ENCODE data around the gene BTBD18. TPM values are rescaled to one million over a fixed set of nuclear protein-coding genes. Genes with fewer than 3 reads are reported as not detected.

The BTBD18 gene
- total and polyA plus RNA-seq, 2 of the 13 experiments (the other 11 are each of a cell fraction or from before 2014, with no cell fraction given): not detected

GRCh38 chr11:57778318-57779037, 26.9 kb upstream of the BTBD18 start (continued):
- peak; percentile 32; the same call in 1 of the 2 replicates for TF ChIP-seq ZNF878 (CRISPR knock-in tag; IDR thresholded peaks at IDR 0.05)
- TF ChIP-seq THAP7 (CRISPR knock-in tag; IDR thresholded peaks at IDR 0.05): no peak
- TF ChIP-seq HNRNPLL (IDR thresholded peaks at IDR 0.05; ENCODE audit: low read depth, low read length, poor library complexity, severe bottlenecking): no peak
- TF ChIP-seq ZNF224 (CRISPR knock-in tag; IDR thresholded peaks at IDR 0.05): 0 out of 2 replicates have a peak, but pooled peaks have one; percentile 49
- no peak for TF ChIP-seq BRD4 (CRISPR knock-in tag; IDR thresholded peaks at IDR 0.05)
- no peak for TF ChIP-seq KIAA2018 (CRISPR knock-in tag; IDR thresholded peaks at IDR 0.05; ENCODE audit: borderline replicate concordance)
- no peak for TF ChIP-seq KLF11 (CRISPR knock-in tag; IDR thresholded peaks at IDR 0.05)
- TF ChIP-seq FOXO1 (CRISPR knock-in tag; IDR thresholded peaks at IDR 0.05): peak; percentile 91
- TF ChIP-seq ZFP90 (CRISPR knock-in tag; IDR thresholded peaks at IDR 0.05; ENCODE audit: borderline replicate concordance): no peak
- 0 out of 2 replicates have a peak, but pooled peaks have one; percentile 58 for TF ChIP-seq REL (CRISPR knock-in tag; conservative IDR thresholded peaks at IDR 0.05)
- no peak for TF ChIP-seq ZNF20 (CRISPR knock-in tag; IDR thresholded peaks at IDR 0.05)
- peak; percentile 13; the same call in 1 of the 2 replicates for TF ChIP-seq TFDP1 (CRISPR knock-in tag; IDR thresholded peaks at IDR 0.05; ENCODE audit: borderline replicate concordance)
- TF ChIP-seq TFDP2 (CRISPR knock-in tag; IDR thresholded peaks at IDR 0.05): peak; percentile 35; the same call in 1 of the 2 replicates
- TF ChIP-seq DNMT1 (CRISPR knock-in tag; IDR thresholded peaks at IDR 0.05): no peak
- TF ChIP-seq ZNF503 (CRISPR knock-in tag; IDR thresholded peaks at IDR 0.05): no peak
- no peak for TF ChIP-seq ZNF572 (CRISPR knock-in tag; IDR thresholded peaks at IDR 0.05)

All from HepG2 (cell line).